22Rv1 (cell line): ENCODE data around the gene GNAL.
"Not testable (repeated sequence)": the region's sequence is repeated elsewhere in the genome, so short reads cannot be mapped to it uniquely, and the experiment has no call there.

Source experiments
- ZFX ChIP-seq: fragments of 450-650 bp; IDR thresholded peaks from 2 replicates; pipeline ENCODE4 v1.6.1; 2017; ENCODE audit warnings: antibody characterized with exemption, borderline replicate concordance
- TF ChIP-seq, protein P1 (sequence below): fragments of 450-650 bp; IDR thresholded peaks from 2 replicates; pipeline ENCODE4 v1.5.1; 2017; ENCODE audit warnings: mild to moderate bottlenecking

DNA sequence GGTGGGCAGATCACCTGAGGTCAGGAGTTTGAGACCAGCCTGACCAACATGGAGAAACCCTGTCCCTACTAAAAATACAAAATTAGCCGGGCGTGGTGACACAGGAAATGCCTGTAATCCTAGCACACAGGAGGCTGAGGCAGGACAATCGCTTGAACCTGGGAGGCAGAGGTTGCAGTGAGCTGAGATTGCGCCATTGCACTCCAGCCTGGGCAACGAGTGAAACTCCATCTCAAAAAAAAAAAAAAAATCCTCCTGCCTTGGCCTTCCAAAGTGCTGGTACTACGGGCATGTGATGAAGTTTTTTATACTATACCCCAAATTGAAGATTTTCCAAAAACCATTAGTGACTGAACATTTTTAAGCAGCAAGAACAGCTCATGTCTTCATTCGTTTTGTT is 203.4 kb downstream of the GNAL start:
- TF ChIP-seq, protein P1, sequence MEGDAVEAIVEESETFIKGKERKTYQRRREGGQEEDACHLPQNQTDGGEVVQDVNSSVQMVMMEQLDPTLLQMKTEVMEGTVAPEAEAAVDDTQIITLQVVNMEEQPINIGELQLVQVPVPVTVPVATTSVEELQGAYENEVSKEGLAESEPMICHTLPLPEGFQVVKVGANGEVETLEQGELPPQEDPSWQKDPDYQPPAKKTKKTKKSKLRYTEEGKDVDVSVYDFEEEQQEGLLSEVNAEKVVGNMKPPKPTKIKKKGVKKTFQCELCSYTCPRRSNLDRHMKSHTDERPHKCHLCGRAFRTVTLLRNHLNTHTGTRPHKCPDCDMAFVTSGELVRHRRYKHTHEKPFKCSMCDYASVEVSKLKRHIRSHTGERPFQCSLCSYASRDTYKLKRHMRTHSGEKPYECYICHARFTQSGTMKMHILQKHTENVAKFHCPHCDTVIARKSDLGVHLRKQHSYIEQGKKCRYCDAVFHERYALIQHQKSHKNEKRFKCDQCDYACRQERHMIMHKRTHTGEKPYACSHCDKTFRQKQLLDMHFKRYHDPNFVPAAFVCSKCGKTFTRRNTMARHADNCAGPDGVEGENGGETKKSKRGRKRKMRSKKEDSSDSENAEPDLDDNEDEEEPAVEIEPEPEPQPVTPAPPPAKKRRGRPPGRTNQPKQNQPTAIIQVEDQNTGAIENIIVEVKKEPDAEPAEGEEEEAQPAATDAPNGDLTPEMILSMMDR: not testable (repeated sequence)
- not testable (repeated sequence) for TF ChIP-seq ZFX
